Suppressor macrophage treated with lipopolysaccharide for 4 hours (primary cell): ENCODE results near the gene PTGER2.

ENCODE experiments used
- DNase-seq: peaks from one replicate; pipeline ENCODE4 v3.0.0-alpha.2; 2020

PTGER2 gene

GRCh38 chr14:52342849-52343596, 28.9 kb downstream of the PTGER2 start:
- DNase-seq, result no peak

- DNase-seq, result no peak
Observed at GRCh38 chr14:52346778-52347177, 32.7 kb downstream of the PTGER2 start.

GRCh38 chr14:52348279-52348678, 34.2 kb downstream of the PTGER2 start:
- DNase-seq, result no peak

- no peak for DNase-seq
Observed at GRCh38 chr14:52348776-52349175, 34.7 kb downstream of the PTGER2 start.

GRCh38 chr14:52349731-52350130, 35.6 kb downstream of the PTGER2 start:
- DNase-seq, result peak; percentile 64

GRCh38 chr14:52350445-52350844, 36.3 kb downstream of the PTGER2 start:
- DNase-seq, result no peak

- no peak for DNase-seq
Observed at GRCh38 chr14:52351233-52352060, 37.3 kb downstream of the PTGER2 start.

- no peak for DNase-seq
Observed at GRCh38 chr14:52352061-52352491, 38.0 kb downstream of the PTGER2 start.

- no peak for DNase-seq
Observed at GRCh38 chr14:52352569-52352968, 38.5 kb downstream of the PTGER2 start.

GRCh38 chr14:52354242-52354641, 40.1 kb downstream of the PTGER2 start:
- no peak for DNase-seq

- DNase-seq, result peak; percentile 82
Observed at GRCh38 chr14:52355016-52355431, 40.9 kb downstream of the PTGER2 start.

GRCh38 chr14:52355526-52355925, 41.4 kb downstream of the PTGER2 start:
- DNase-seq, result peak; percentile 69

- no peak for DNase-seq
Observed at GRCh38 chr14:52356025-52356424, 41.9 kb downstream of the PTGER2 start.

GRCh38 chr14:52360831-52361230, 46.7 kb downstream of the PTGER2 start:
- no peak for DNase-seq

GRCh38 chr14:52363041-52363704, 49.1 kb downstream of the PTGER2 start:
- DNase-seq, result no peak

- peak; percentile 69 for DNase-seq
Observed at GRCh38 chr14:52363961-52364360, 49.8 kb downstream of the PTGER2 start.

GRCh38 chr14:52365071-52365470, 51.0 kb downstream of the PTGER2 start:
- peak; percentile 46 for DNase-seq

GRCh38 chr14:52366796-52367315, 52.7 kb downstream of the PTGER2 start:
- DNase-seq, result no peak

GRCh38 chr14:52369305-52369801, 55.2 kb downstream of the PTGER2 start:
- DNase-seq, result no peak

GRCh38 chr14:52370406-52370935, 56.4 kb downstream of the PTGER2 start:
- DNase-seq, result no peak

- no peak for DNase-seq
Observed at GRCh38 chr14:52377940-52378339, 63.8 kb downstream of the PTGER2 start.
